HCT116 (cell line): ENCODE data around the gene SEC14L1. TPM values are rescaled to one million over a fixed set of nuclear protein-coding genes. Genes with fewer than 3 reads are reported as not detected.

Source experiments
- ATAC-seq: fragments of 200-7000 bp; cut with Tn5 transposase; 2 replicates; pipeline ENCODE4 v1.9.1; 2020; ENCODE audit warnings: mild to moderate bottlenecking, moderate library complexity
- BruUV-seq: library from RNA; stranded (reverse); fragments of 400-500 nt; replicated peaks from 2 replicates; lab custom pipeline; 2021; lab: Mats Ljungman, UMichigan
- CTCF ChIA-PET: fragments of 300-600 bp; sonication (Branson Sonifier 250); formaldehyde crosslinking; loops from one replicate; lab custom pipeline; 2021; ENCODE audit warnings: antibody characterized with exemption; lab: Charles Lee
- POLR2A ChIA-PET: fragments of 300-600, 350-600 bp; sonication (Branson Sonifier 250); formaldehyde crosslinking; loops from one replicate; lab custom pipeline; 2021; ENCODE audit warnings: antibody characterized with exemption; lab: Charles Lee
- RAD21 ChIA-PET, 2 experiments: fragments of 300-600 bp; sonication (Branson Sonifier 250); formaldehyde crosslinking; loops; one replicate each; lab custom pipeline; 2023; ENCODE audit warnings: low total read pairs in 2 of 2; ENCODE audit not compliant: uncharacterized antibody in 2 of 2, unreplicated experiment in 2 of 2, low non-redundant PET in 1 of 2; lab: Charles Lee
- DNase-seq: peaks from one replicate; pipeline ENCODE4 v3.0.0-alpha.2; 2010; ENCODE audit warnings: low read depth, low spot score
- H2AFZ ChIP-seq: fragments of 200-600 bp; shearing (Covaris generic), sonication (generic); 2 replicates; pipeline ENCODE4 v1.6.1; 2017; ENCODE audit warnings: low read depth, mixed run types, mixed read lengths, antibody characterized with exemption, low read length; ENCODE audit not compliant: poor library complexity, severe bottlenecking
- H3K27ac ChIP-seq: 2 replicates; pipeline ENCODE4 v1.5.1; 2012; ENCODE audit warnings: low read depth, low read length
- H3K27me3 ChIP-seq: fragments of 200-600 bp; sonication (generic); 2 replicates; pipeline ENCODE4 v1.6.1; 2016; ENCODE audit warnings: mixed run types, low read length, mixed read lengths; ENCODE audit not compliant: insufficient read depth
- H3K36me3 ChIP-seq, 2 experiments: fragments of 200-500 bp in 1 of 2; fragments of 200-600 bp in 1 of 2; sonication (Bioruptor generic) in 1 of 2; sonication (generic) in 1 of 2; 2 replicates each; pipeline versions ENCODE4 v1.5.1 to v1.6.1; 2014 to 2016; ENCODE audit warnings: low read length in 2 of 2, inconsistent platforms in 1 of 2, mixed read lengths in 1 of 2, mixed run types in 1 of 2; ENCODE audit not compliant: insufficient read depth in 2 of 2, control insufficient read depth in 1 of 2
- H3K4me1 ChIP-seq, 2 experiments: fragments of 200-600 bp in 1 of 2; sonication (generic) in 1 of 2; 2 replicates each; pipeline versions ENCODE4 v1.5.1 to v1.6.1; 2012 to 2017; ENCODE audit warnings: low read length in 2 of 2, inconsistent platforms in 1 of 2, mild to moderate bottlenecking in 1 of 2, mixed read lengths in 1 of 2, mixed run types in 1 of 2, moderate library complexity in 1 of 2; ENCODE audit not compliant: insufficient read depth in 2 of 2, control insufficient read depth in 1 of 2
- H3K4me2 ChIP-seq: fragments of 200-600 bp; sonication (generic); 2 replicates; pipeline ENCODE4 v1.6.1; 2017; ENCODE audit warnings: mixed run types, low read length, mixed read lengths
- H3K4me3 ChIP-seq, 2 experiments: fragments of 200-600 bp in 1 of 2; sonication (generic) in 1 of 2; replicated peaks in 1 of 2; 2 replicates each; pipeline ENCODE4 v1.5.1; 2011 to 2016; ENCODE audit warnings: low read length in 2 of 2, control low read depth in 1 of 2, low read depth in 1 of 2, mild to moderate bottlenecking in 1 of 2, mixed read lengths in 1 of 2, mixed run types in 1 of 2
- H3K79me2 ChIP-seq: fragments of 200-600 bp; sonication (generic); 2 replicates; pipeline ENCODE4 v1.6.1; 2017; ENCODE audit warnings: mild to moderate bottlenecking, mixed run types, low read length, moderate library complexity, mixed read lengths; ENCODE audit not compliant: insufficient read depth
- H3K9ac ChIP-seq: fragments of 200-600 bp; sonication (generic); 2 replicates; pipeline ENCODE4 v1.6.1; 2016; ENCODE audit warnings: low read length, mixed read lengths
- H3K9me2 ChIP-seq: fragments of 200-600 bp; sonication (generic), shearing (Covaris generic); 2 replicates; pipeline ENCODE4 v1.6.1; 2017; ENCODE audit warnings: mixed run types, mild to moderate bottlenecking, moderate library complexity; ENCODE audit not compliant: insufficient read depth
- H3K9me3 ChIP-seq, 2 experiments: fragments of 200-500 bp in 1 of 2; fragments of 200-600 bp in 1 of 2; sonication (Bioruptor generic) in 1 of 2; sonication (generic) in 1 of 2; 2 replicates each; pipeline ENCODE4 v1.6.1; 2014 to 2017; ENCODE audit warnings: low read length in 2 of 2, mixed read lengths in 2 of 2, inconsistent platforms in 1 of 2, low read depth in 1 of 2, mild to moderate bottlenecking in 1 of 2, mixed run types in 1 of 2, moderate library complexity in 1 of 2; ENCODE audit not compliant: control insufficient read depth in 1 of 2, insufficient read depth in 1 of 2
- H4K20me1 ChIP-seq: fragments of 200-600 bp; sonication (generic), shearing (Covaris generic); 2 replicates; pipeline ENCODE4 v1.6.1; 2017; ENCODE audit warnings: mixed run types, mild to moderate bottlenecking, moderate library complexity; ENCODE audit not compliant: insufficient read depth
- CBX3 ChIP-seq: IDR thresholded peaks from 2 replicates; pipeline ENCODE4 v1.6.1; 2012; ENCODE audit warnings: low read depth
- CEBPB ChIP-seq: IDR thresholded peaks from 2 replicates; pipeline ENCODE4 v1.6.1; 2012; ENCODE audit warnings: low read depth
- ELF1 ChIP-seq: IDR thresholded peaks from 2 replicates; pipeline ENCODE4 v1.6.1; 2012; ENCODE audit warnings: low read depth, borderline replicate concordance
- EZH2 ChIP-seq: fragments of 200-600 bp; sonication (generic); IDR thresholded peaks from 2 replicates; pipeline ENCODE4 v1.6.1; 2017; ENCODE audit warnings: antibody characterized with exemption, mixed run types
- EZH2phosphoT487 ChIP-seq: fragments of 200-600 bp; IDR thresholded peaks from 2 replicates; pipeline ENCODE4 v1.6.1; 2018; ENCODE audit warnings: antibody characterized with exemption, borderline replicate concordance
- FOSL1 ChIP-seq: IDR thresholded peaks from 2 replicates; pipeline ENCODE4 v1.6.1; 2012; ENCODE audit warnings: low read depth
- JUND ChIP-seq: IDR thresholded peaks from 2 replicates; pipeline ENCODE4 v1.6.1; 2012
- POLR2A ChIP-seq: IDR thresholded peaks from 2 replicates; pipeline ENCODE4 v1.7.0; 2011; ENCODE audit warnings: borderline replicate concordance; ENCODE audit not compliant: insufficient read depth, insufficient read length; ENCODE audit errors: extremely low read depth
- POLR2AphosphoS5 ChIP-seq: IDR thresholded peaks from 2 replicates; pipeline ENCODE4 v1.6.1; 2011; ENCODE audit warnings: mild to moderate bottlenecking, low read depth, low read length, moderate library complexity
- RAD21 ChIP-seq: IDR thresholded peaks from 2 replicates; pipeline ENCODE4 v1.6.1; 2012; ENCODE audit warnings: low read depth, mild to moderate bottlenecking
- SP1 ChIP-seq: IDR thresholded peaks from 2 replicates; pipeline ENCODE4 v1.6.1; 2012; ENCODE audit warnings: low read depth
- TCF7L2 ChIP-seq: IDR thresholded peaks from 2 replicates; pipeline ENCODE4 v1.7.0; 2011; ENCODE audit warnings: borderline replicate concordance, inconsistent platforms; ENCODE audit not compliant: insufficient read depth, insufficient read length; ENCODE audit errors: extremely low read depth
- YY1 ChIP-seq: IDR thresholded peaks from 2 replicates; pipeline ENCODE4 v1.6.1; 2011; ENCODE audit warnings: low read length, low read depth, moderate library complexity, mild to moderate bottlenecking; ENCODE audit not compliant: insufficient replicate concordance; ENCODE audit errors: extremely low read depth
- ZFX ChIP-seq: fragments of 450-650 bp; IDR thresholded peaks from 2 replicates; pipeline ENCODE4 v1.6.1; 2017
- ZNF274 ChIP-seq: fragments of 200-500 bp; sonication (Bioruptor generic); IDR thresholded peaks from 2 replicates; pipeline ENCODE4 v1.6.1; 2014; ENCODE audit warnings: mild to moderate bottlenecking, low read depth, low read length, inconsistent platforms
- intact Hi-C: fragments of 100-400 bp; cut with micrococcal nuclease; formaldehyde crosslinking; loops from 2 replicates; pipeline ENCODE4 v1.10.0; 2022
- total RNA-seq: library from RNA; stranded (reverse); gene quantifications from one replicate; pipeline ENCODE4 v1.2.1, GENCODE V29; 2021; ENCODE audit not compliant: unreplicated experiment
- TF ChIP-seq, protein P1 (sequence below): IDR thresholded peaks from 2 replicates; pipeline ENCODE4 v1.6.1; 2012
- TF ChIP-seq, protein P2 (sequence below), 3 experiments: fragments of 200-600 bp in 1 of 3; sonication (generic) in 1 of 3; IDR thresholded peaks in 2 of 3; conservative IDR thresholded peaks in 1 of 3; 2 replicates each; pipeline ENCODE4 v1.5.1; 2012 to 2017; ENCODE audit warnings: low read depth in 2 of 3, low read length in 2 of 3, antibody characterized with exemption in 1 of 3, borderline replicate concordance in 1 of 3, control low read depth in 1 of 3, mild to moderate bottlenecking in 1 of 3, mixed read lengths in 1 of 3, mixed run types in 1 of 3, moderate library complexity in 1 of 3; ENCODE audit not compliant: insufficient read depth in 1 of 3
- TF ChIP-seq, protein P3 (sequence below): IDR thresholded peaks from 2 replicates; pipeline ENCODE4 v1.6.1; 2012
- TF ChIP-seq, protein P4 (sequence below): IDR thresholded peaks from 2 replicates; pipeline ENCODE4 v1.6.1; 2011; ENCODE audit warnings: mild to moderate bottlenecking, low read length, moderate library complexity; ENCODE audit not compliant: insufficient replicate concordance; ENCODE audit errors: extremely low read depth
- TF ChIP-seq, protein P5 (sequence below): IDR thresholded peaks from 2 replicates; pipeline ENCODE4 v1.6.1; 2012; ENCODE audit warnings: low read depth

Gene SEC14L1
- total RNA-seq, 1 experiment from 2014 or later = 59.7 TPM

DNA sequence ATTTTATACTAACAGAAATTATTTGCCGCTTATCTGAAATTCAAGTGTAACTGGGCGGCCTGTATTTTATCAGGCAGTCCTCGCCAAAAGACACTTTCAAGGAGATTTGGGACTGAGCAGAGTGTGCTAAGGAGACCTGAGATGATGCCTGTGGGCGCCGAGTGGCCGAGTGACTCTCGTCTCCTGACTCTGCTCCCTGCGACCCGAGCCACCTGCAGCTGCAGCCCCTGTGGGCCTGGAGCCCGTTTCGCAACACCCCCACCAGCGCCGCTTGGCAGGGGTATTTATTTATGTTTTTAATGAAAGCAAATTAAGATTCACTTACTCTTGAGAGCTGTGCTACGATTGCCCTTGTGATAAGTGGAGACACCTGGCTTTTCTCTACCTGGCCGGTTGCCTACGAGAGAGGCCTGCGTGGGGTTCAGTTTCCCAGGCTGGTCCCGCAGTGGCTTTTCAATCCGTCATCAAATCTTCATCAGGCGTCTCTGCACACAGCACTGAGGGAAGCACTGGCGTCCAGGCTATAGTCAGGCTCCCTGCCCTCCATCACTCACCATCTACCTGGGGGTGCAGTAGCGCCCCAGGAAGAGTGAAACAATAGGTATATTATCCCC lies 124.0 kb downstream of the SEC14L1 start:
- RAD21 ChIA-PET = no interaction called here
- H3K4me1 ChIP-seq = peaks cover 6 to 12% of the 10 kb centered on the region in 2 experiments; a peak in 3 of 4 replicates
- no peak overlapping the region for H3K27ac ChIP-seq
- no peaks in the 10 kb centered on the region for H4K20me1 ChIP-seq
- H3K27me3 ChIP-seq = no peaks in the 10 kb centered on the region
- ATAC-seq (no peak), DNase-seq (no peak)
- H3K4me3 ChIP-seq = no peak overlapping the region
- POLR2A ChIA-PET = interaction anchor here (1.4 kb wide), 1 partner anchor 10 kb away, joined by 4 read pairs; no protein-coding TSS in a partner anchor
- no peak for TF ChIP-seq EZH2phosphoT487
- TF ChIP-seq, protein P1, sequence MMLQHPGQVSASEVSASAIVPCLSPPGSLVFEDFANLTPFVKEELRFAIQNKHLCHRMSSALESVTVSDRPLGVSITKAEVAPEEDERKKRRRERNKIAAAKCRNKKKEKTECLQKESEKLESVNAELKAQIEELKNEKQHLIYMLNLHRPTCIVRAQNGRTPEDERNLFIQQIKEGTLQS = no peak
- TF ChIP-seq ZNF274 = no peak
- TF ChIP-seq, protein P2, sequence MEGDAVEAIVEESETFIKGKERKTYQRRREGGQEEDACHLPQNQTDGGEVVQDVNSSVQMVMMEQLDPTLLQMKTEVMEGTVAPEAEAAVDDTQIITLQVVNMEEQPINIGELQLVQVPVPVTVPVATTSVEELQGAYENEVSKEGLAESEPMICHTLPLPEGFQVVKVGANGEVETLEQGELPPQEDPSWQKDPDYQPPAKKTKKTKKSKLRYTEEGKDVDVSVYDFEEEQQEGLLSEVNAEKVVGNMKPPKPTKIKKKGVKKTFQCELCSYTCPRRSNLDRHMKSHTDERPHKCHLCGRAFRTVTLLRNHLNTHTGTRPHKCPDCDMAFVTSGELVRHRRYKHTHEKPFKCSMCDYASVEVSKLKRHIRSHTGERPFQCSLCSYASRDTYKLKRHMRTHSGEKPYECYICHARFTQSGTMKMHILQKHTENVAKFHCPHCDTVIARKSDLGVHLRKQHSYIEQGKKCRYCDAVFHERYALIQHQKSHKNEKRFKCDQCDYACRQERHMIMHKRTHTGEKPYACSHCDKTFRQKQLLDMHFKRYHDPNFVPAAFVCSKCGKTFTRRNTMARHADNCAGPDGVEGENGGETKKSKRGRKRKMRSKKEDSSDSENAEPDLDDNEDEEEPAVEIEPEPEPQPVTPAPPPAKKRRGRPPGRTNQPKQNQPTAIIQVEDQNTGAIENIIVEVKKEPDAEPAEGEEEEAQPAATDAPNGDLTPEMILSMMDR (IDR thresholded peaks at IDR 0.05 in 2 of 3, conservative IDR thresholded peaks at IDR 0.05 in 1 of 3; ENCODE audit: borderline replicate concordance in 1 of 3, insufficient read depth in 1 of 3, low read depth in 2 of 3, low read length in 2 of 3) = no peak
- TF ChIP-seq ZFX = no peak
- TF ChIP-seq RAD21 = no peak
- TF ChIP-seq EZH2 = no peak
- TF ChIP-seq SP1 = no peak
- no peak for TF ChIP-seq FOSL1
- TF ChIP-seq POLR2A = no peak
- TF ChIP-seq JUND = no peak
- TF ChIP-seq CBX3 = no peak
- TF ChIP-seq TCF7L2 = no peak
- no peak for TF ChIP-seq POLR2AphosphoS5
- TF ChIP-seq, protein P3, sequence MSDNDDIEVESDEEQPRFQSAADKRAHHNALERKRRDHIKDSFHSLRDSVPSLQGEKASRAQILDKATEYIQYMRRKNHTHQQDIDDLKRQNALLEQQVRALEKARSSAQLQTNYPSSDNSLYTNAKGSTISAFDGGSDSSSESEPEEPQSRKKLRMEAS = no peak
- TF ChIP-seq YY1 = no peak
- TF ChIP-seq CEBPB = no peak
- TF ChIP-seq, protein P4, sequence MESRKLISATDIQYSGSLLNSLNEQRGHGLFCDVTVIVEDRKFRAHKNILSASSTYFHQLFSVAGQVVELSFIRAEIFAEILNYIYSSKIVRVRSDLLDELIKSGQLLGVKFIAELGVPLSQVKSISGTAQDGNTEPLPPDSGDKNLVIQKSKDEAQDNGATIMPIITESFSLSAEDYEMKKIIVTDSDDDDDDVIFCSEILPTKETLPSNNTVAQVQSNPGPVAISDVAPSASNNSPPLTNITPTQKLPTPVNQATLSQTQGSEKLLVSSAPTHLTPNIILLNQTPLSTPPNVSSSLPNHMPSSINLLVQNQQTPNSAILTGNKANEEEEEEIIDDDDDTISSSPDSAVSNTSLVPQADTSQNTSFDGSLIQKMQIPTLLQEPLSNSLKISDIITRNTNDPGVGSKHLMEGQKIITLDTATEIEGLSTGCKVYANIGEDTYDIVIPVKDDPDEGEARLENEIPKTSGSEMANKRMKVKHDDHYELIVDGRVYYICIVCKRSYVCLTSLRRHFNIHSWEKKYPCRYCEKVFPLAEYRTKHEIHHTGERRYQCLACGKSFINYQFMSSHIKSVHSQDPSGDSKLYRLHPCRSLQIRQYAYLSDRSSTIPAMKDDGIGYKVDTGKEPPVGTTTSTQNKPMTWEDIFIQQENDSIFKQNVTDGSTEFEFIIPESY = no peak
- TF ChIP-seq ELF1 = no peak
- TF ChIP-seq, protein P5, sequence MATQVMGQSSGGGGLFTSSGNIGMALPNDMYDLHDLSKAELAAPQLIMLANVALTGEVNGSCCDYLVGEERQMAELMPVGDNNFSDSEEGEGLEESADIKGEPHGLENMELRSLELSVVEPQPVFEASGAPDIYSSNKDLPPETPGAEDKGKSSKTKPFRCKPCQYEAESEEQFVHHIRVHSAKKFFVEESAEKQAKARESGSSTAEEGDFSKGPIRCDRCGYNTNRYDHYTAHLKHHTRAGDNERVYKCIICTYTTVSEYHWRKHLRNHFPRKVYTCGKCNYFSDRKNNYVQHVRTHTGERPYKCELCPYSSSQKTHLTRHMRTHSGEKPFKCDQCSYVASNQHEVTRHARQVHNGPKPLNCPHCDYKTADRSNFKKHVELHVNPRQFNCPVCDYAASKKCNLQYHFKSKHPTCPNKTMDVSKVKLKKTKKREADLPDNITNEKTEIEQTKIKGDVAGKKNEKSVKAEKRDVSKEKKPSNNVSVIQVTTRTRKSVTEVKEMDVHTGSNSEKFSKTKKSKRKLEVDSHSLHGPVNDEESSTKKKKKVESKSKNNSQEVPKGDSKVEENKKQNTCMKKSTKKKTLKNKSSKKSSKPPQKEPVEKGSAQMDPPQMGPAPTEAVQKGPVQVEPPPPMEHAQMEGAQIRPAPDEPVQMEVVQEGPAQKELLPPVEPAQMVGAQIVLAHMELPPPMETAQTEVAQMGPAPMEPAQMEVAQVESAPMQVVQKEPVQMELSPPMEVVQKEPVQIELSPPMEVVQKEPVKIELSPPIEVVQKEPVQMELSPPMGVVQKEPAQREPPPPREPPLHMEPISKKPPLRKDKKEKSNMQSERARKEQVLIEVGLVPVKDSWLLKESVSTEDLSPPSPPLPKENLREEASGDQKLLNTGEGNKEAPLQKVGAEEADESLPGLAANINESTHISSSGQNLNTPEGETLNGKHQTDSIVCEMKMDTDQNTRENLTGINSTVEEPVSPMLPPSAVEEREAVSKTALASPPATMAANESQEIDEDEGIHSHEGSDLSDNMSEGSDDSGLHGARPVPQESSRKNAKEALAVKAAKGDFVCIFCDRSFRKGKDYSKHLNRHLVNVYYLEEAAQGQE = no peak
- H3K4me2 ChIP-seq = no peak overlapping the region
- intact Hi-C loops = no loop called here
- H3K79me2 ChIP-seq = no peaks in the 10 kb centered on the region
- H3K9me3 ChIP-seq = no peaks in the 10 kb centered on the region
- H3K36me3 ChIP-seq = no peaks in the 10 kb centered on the region
- no peak overlapping the region for H2AFZ ChIP-seq
- H3K9ac ChIP-seq = no peak overlapping the region
- CTCF ChIA-PET = interaction anchor here (1.6 kb wide), 1 partner anchor 10 kb away, joined by 6 read pairs; no protein-coding TSS in a partner anchor
- H3K9me2 ChIP-seq = no peaks in the 10 kb centered on the region
- no TSS peak for BruUV-seq
